Progenitor cell of endocrine pancreas (in vitro differentiated cells): Measurements from ENCODE around the gene IPO5. TPM values are rescaled to one million over a fixed set of nuclear protein-coding genes. Genes with fewer than 3 reads are reported as not detected.

Experiments
- DNase-seq: peaks from one replicate; pipeline ENCODE4 v3.0.0; 2021; ENCODE audit warnings: low spot score; ENCODE audit not compliant: unreplicated experiment
- H3K27ac Mint-ChIP-seq: 2 replicates; pipeline ENCODE4 v1.8.0; 2021; ENCODE audit warnings: mild to moderate bottlenecking, moderate library complexity, mixed read lengths
- H3K27me3 Mint-ChIP-seq: 2 replicates; pipeline ENCODE4 v1.8.0; 2021; ENCODE audit warnings: mixed read lengths
- H3K36me3 Mint-ChIP-seq: 2 replicates; pipeline ENCODE4 v1.8.0; 2022; ENCODE audit warnings: mixed read lengths; ENCODE audit not compliant: insufficient read depth
- H3K4me1 Mint-ChIP-seq: 2 replicates; pipeline ENCODE4 v1.8.0; 2021; ENCODE audit warnings: low read depth, mixed read lengths
- H3K4me3 Mint-ChIP-seq: 2 replicates; pipeline ENCODE4 v1.8.0; 2021; ENCODE audit warnings: low read depth, mild to moderate bottlenecking, moderate library complexity, mixed read lengths
- H3K9me3 Mint-ChIP-seq: 2 replicates; pipeline ENCODE4 v1.8.0; 2021; ENCODE audit warnings: low read depth, mixed read lengths
- CTCF ChIP-seq: fragments of 200-600 bp; sonication (generic); IDR thresholded peaks from one replicate; pipeline ENCODE4 v1.5.0; 2021; ENCODE audit warnings: antibody characterized with exemption, mild to moderate bottlenecking; ENCODE audit not compliant: unreplicated experiment
- total RNA-seq: library from RNA; stranded (reverse); gene quantifications from 2 replicates; pipeline ENCODE4 v1.2.1, GENCODE V29; 2021

Gene IPO5
- total RNA-seq, 1 donor from 2014 or later = 208 TPM

DNA sequence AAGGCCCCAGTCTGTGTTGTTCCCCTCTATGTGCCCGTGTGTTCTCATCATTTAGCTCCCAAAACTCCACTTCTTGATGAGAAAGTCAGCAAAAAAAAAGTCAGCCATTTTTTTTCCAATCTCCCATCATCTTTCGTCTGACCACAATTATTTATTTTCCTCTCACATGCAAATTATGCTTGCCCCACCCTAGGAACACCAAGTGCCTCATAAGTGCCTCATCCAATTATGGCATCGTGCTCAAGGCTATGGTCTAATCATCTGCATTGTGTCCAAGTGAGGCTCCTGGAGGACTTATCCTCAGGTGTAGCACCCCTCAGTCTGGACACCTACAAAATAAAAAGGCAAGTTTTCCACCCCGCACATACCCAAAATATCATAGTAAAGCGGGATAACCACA is 20.8 kb upstream of the IPO5 start:
- TF ChIP-seq CTCF = no peak
- DNase-seq = no peak
- no peak overlapping the region for H3K27ac Mint-ChIP-seq
- no peak overlapping the region for H3K4me3 Mint-ChIP-seq
- H3K9me3 Mint-ChIP-seq = no peaks in the 10 kb centered on the region
- no peaks in the 10 kb centered on the region for H3K27me3 Mint-ChIP-seq
- no peaks in the 10 kb centered on the region for H3K36me3 Mint-ChIP-seq
- peaks cover 10% of the 10 kb centered on the region for H3K4me1 Mint-ChIP-seq

GRCh38 chr13:97933776-97934175 is 19.7 kb upstream of the IPO5 start:
- H3K27ac Mint-ChIP-seq = no peak overlapping the region
- H3K27me3 Mint-ChIP-seq = no peaks in the 10 kb centered on the region
- DNase-seq = no peak
- no peak for TF ChIP-seq CTCF
- H3K9me3 Mint-ChIP-seq = no peaks in the 10 kb centered on the region
- H3K4me3 Mint-ChIP-seq = no peak overlapping the region
- H3K36me3 Mint-ChIP-seq = no peaks in the 10 kb centered on the region
- H3K4me1 Mint-ChIP-seq = peaks cover 10% of the 10 kb centered on the region

DNA sequence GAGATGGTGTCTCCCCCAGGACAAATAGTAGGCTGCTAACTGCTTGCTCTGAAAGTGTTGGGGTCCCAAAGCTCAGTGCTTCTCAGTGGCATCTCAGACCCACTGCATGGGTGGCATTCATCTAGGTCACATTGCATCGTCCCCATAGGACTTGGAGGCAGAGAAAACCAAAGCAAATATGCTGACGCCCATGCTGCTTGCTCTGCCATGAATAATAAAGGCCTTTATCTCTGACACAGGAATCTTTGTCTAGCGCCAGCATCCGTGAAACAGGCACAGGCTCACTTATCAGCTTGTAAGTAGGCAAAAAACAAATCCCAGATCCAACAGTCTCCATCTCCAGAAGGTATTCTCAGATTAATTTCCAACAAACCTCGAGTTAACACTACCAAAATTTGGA is 18.9 kb upstream of the IPO5 start:
- no peaks in the 10 kb centered on the region for H3K9me3 Mint-ChIP-seq
- no peaks in the 10 kb centered on the region for H3K27me3 Mint-ChIP-seq
- peak overlapping the region; percentile 21 for H3K27ac Mint-ChIP-seq
- no peak for DNase-seq
- no peaks in the 10 kb centered on the region for H3K36me3 Mint-ChIP-seq
- TF ChIP-seq CTCF = no peak
- H3K4me3 Mint-ChIP-seq = no peak overlapping the region
- H3K4me1 Mint-ChIP-seq = peaks cover 10% of the 10 kb centered on the region

DNA sequence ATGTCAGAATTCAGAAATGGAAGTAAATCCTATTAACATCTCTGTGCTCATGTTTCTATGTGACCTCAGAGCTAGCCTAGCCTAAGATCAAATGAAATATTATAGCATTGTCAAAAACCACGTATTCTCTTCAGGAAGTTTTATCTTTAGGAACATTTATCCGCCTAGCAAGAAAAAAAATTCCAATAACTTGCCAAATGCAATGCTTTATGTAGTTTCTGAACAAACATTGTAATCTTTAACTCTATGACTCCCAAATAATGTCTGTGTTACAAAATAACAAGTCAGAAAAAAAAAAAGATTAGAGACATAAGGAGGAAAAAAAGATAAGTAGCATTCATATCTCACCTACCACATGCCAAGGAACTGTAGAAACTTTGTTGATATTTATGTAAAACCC is 18.4 kb upstream of the IPO5 start:
- Mint-ChIP-seq H3K27me3 (no peaks in the 10 kb centered on the region), H3K36me3 (no peaks in the 10 kb centered on the region)
- TF ChIP-seq CTCF = no peak

GRCh38 chr13:97936036-97936435 is 17.4 kb upstream of the IPO5 start:
- Mint-ChIP-seq H3K27me3 (no peaks in the 10 kb centered on the region), H3K4me3 (no peak overlapping the region), H3K27ac (no peak overlapping the region), H3K36me3 (no peaks in the 10 kb centered on the region), H3K4me1 (peaks cover 10% of the 10 kb centered on the region), H3K9me3 (no peaks in the 10 kb centered on the region)
- DNase-seq = no peak
- TF ChIP-seq CTCF = no peak

More for the DNA sequence above, 18.4 kb upstream of the IPO5 start:
- Mint-ChIP-seq H3K9me3 (no peaks in the 10 kb centered on the region), H3K4me1 (peaks cover 10% of the 10 kb centered on the region), H3K4me3 (no peak overlapping the region), H3K27ac (no peak overlapping the region)
- DNase-seq = no peak
